ENCODE results near the gene PIP. TPM values are rescaled to one million over a fixed set of nuclear protein-coding genes. Genes with fewer than 3 reads are reported as not detected.
"Not testable (repeated sequence)": the region's sequence is repeated elsewhere in the genome, so short reads cannot be mapped to it uniquely, and the experiment has no call there.

The PIP gene
- total and polyA plus RNA-seq, 4 donors, result 1.5 to 43.4 (median 36.2) TPM

DNA sequence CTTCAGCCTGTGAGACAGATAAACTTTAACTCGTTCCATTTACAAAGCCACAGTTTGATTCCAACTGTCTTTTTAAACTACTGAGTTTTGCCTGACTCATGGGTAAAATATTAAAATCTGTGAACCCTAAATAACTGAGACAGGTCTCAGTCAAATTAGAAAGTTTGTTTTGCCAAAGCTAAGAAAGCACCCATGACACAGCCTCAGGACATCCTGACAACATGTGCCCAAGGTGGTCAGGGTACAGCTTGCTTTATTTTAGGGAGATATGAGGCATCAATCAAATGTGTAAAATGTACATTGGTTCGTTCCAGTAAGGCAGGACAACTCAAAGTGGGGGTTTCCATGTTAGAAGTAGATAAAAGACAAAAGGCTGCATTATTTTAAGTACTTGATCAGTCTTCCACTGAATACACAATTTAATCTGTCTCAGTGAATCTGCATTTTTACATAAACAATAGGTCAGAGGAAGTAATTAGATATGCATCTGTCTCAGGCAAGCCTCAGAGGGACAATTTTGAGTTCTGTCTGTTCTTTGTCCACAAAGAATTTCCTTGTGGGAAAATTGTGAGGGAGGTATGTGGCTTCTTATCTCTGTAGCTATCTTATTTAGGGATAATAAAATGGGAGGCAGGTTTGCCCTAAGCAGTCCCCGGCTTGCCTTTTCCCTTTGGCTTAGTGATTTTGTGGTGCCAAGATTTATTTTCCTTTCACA is 11.0 kb upstream of the PIP start:
- H3K4me3 ChIP-seq, result no peak overlapping the region
- ATAC-seq (ENCODE audit: insufficient read depth, low FRiP score) (no peak), DNase-seq (no peak)
- H3K9me3 ChIP-seq (ENCODE audit: control insufficient read depth in 4 of 4, insufficient read depth in 3 of 4, low read length in 3 of 4), result peaks cover 0 to 10% (median 1%) of the 10 kb centered on the region in 4 donors
- H3K36me3 ChIP-seq (ENCODE audit: control insufficient read depth in 4 of 4, insufficient read depth in 4 of 4, low read length in 4 of 4), result no peaks in the 10 kb centered on the region
- H3K9ac ChIP-seq (ENCODE audit: insufficient read depth in 1 of 2, low read length in 2 of 2), result no peak overlapping the region
- TF ChIP-seq, protein P1, sequence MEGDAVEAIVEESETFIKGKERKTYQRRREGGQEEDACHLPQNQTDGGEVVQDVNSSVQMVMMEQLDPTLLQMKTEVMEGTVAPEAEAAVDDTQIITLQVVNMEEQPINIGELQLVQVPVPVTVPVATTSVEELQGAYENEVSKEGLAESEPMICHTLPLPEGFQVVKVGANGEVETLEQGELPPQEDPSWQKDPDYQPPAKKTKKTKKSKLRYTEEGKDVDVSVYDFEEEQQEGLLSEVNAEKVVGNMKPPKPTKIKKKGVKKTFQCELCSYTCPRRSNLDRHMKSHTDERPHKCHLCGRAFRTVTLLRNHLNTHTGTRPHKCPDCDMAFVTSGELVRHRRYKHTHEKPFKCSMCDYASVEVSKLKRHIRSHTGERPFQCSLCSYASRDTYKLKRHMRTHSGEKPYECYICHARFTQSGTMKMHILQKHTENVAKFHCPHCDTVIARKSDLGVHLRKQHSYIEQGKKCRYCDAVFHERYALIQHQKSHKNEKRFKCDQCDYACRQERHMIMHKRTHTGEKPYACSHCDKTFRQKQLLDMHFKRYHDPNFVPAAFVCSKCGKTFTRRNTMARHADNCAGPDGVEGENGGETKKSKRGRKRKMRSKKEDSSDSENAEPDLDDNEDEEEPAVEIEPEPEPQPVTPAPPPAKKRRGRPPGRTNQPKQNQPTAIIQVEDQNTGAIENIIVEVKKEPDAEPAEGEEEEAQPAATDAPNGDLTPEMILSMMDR (IDR thresholded peaks at IDR 0.05; ENCODE audit: control extremely low read depth, extremely low read depth), result no peak
- H3K27me3 ChIP-seq (ENCODE audit: control insufficient read depth in 3 of 3, insufficient read depth in 3 of 3, low read length in 2 of 3), result no peaks in the 10 kb centered on the region
- WGBS, 2 donors, result 73 to 79% methylated on average over 3 of the region's 3 CpGs
- H3K27ac ChIP-seq (ENCODE audit: low read depth in 1 of 2, low read length in 1 of 2), result no peak overlapping the region
- no peaks in the 10 kb centered on the region for H3K4me1 ChIP-seq (ENCODE audit: control insufficient read depth in 5 of 5, insufficient read depth in 5 of 5, low read length in 5 of 5)

DNA sequence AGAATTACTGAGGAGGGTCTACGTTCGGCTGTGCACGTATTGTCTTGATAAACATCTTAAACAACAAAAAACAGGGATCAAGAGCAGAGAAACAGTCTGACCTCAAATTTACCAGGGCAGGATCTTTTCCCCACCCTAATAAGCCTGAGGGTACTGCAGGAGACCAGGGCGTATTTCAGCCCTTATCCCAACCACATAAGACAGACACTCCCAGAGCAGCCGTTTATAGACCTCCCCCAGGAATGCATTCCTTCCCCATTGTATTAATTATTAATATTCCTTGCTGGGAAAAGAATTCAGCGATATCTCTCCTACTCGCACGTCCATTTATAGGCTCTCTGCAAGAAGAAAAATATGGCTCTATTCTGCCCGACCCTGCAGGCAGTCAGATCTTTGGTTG is 8.6 kb upstream of the PIP start:
- not testable (repeated sequence) for H3K9ac ChIP-seq (ENCODE audit: insufficient read depth in 1 of 2, low read length in 2 of 2); DNase-seq; H3K4me3 ChIP-seq; H3K36me3 ChIP-seq (ENCODE audit: control insufficient read depth in 4 of 4, insufficient read depth in 4 of 4, low read length in 4 of 4); ATAC-seq (ENCODE audit: insufficient read depth, low FRiP score); H3K27ac ChIP-seq (ENCODE audit: low read depth in 1 of 2, low read length in 1 of 2); H3K4me1 ChIP-seq (ENCODE audit: control insufficient read depth in 5 of 5, insufficient read depth in 5 of 5, low read length in 5 of 5); H3K27me3 ChIP-seq (ENCODE audit: control insufficient read depth in 3 of 3, insufficient read depth in 3 of 3, low read length in 2 of 3)
- H3K9me3 ChIP-seq (ENCODE audit: control insufficient read depth in 4 of 4, insufficient read depth in 3 of 4, low read length in 3 of 4), result peaks cover 0 to 10% (median 1%) of the 10 kb centered on the region in 4 donors
- 93 to 95% methylated on average over 9 of the region's 9 CpGs for WGBS, 2 donors

DNA sequence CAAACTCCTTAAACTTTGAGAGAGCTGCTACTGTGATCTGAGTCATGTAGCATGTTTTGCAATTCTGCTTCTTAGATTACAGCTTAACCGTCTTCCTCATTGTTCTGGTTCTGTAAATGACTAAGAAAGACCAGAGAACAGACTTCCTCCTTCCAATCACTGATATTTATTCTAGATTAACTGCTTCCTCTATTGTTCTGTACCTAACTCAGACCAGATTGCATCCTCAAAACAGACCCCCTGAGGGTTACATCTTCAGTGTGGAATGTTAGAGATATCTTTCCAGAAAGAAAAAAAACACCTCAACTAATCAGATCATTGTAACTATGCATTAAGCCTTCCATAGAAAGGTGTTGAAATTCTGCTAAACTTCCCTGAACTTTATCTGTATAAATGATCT is 5.7 kb upstream of the PIP start:
- no peak for ATAC-seq (ENCODE audit: insufficient read depth, low FRiP score)
- Histone ChIP-seq H3K9me3 (ENCODE audit: control insufficient read depth in 4 of 4, insufficient read depth in 3 of 4, low read length in 3 of 4) (peaks cover 0 to 10% (median 1%) of the 10 kb centered on the region in 4 donors), H3K27ac (ENCODE audit: low read depth in 1 of 2, low read length in 1 of 2) (no peak overlapping the region), H3K4me1 (ENCODE audit: control insufficient read depth in 5 of 5, insufficient read depth in 5 of 5, low read length in 5 of 5) (no peaks in the 10 kb centered on the region), H3K27me3 (ENCODE audit: control insufficient read depth in 3 of 3, insufficient read depth in 3 of 3, low read length in 2 of 3) (no peaks in the 10 kb centered on the region), H3K9ac (ENCODE audit: insufficient read depth in 1 of 2, low read length in 2 of 2) (no peak overlapping the region), H3K4me3 (no peak overlapping the region), H3K36me3 (ENCODE audit: control insufficient read depth in 4 of 4, insufficient read depth in 4 of 4, low read length in 4 of 4) (no peaks in the 10 kb centered on the region)
- peak in 1 of 3 donors; percentile 1 for DNase-seq
- 4 to 20% methylated on average over 1 of the region's 1 CpG for WGBS, 2 donors
- TF ChIP-seq, protein P1 (IDR thresholded peaks at IDR 0.05; ENCODE audit: control extremely low read depth, extremely low read depth), result no peak

DNA sequence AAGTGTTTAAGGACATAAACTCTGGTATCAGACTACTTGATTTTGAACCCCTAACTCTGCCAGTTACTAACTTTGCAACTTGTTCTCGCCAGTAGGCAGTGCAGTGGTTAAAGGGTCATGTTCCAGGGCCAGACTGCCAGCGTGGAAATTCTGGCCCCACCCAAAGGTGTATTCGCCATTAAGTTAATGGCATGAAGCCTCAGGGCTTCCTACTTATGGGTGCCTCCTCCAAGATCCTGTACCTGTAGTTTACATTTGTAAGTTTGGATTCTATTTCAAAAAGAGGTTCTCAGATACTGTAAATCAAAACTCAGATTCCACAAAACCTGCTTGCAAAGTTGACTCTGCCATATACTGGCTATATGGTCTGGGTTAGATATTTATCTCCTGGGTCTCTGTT is 2.8 kb upstream of the PIP start:
- peaks cover 0 to 3% (median 1%) of the 10 kb centered on the region in 4 donors for H3K9me3 ChIP-seq (ENCODE audit: control insufficient read depth in 4 of 4, insufficient read depth in 3 of 4, low read length in 3 of 4)
- peaks cover 0 to 3% (median 0%) of the 10 kb centered on the region in 3 donors for H3K27me3 ChIP-seq (ENCODE audit: control insufficient read depth in 3 of 3, insufficient read depth in 3 of 3, low read length in 2 of 3)
- ATAC-seq (ENCODE audit: insufficient read depth, low FRiP score) (no peak), DNase-seq (no peak)
- no peaks in the 10 kb centered on the region for H3K36me3 ChIP-seq (ENCODE audit: control insufficient read depth in 4 of 4, insufficient read depth in 4 of 4, low read length in 4 of 4)
- H3K9ac ChIP-seq (ENCODE audit: insufficient read depth in 1 of 2, low read length in 2 of 2), result no peak overlapping the region
- 73 to 88% methylated on average over 3 of the region's 3 CpGs for WGBS, 2 donors
- H3K27ac ChIP-seq (ENCODE audit: low read depth in 1 of 2, low read length in 1 of 2), result no peak overlapping the region
- TF ChIP-seq, protein P1 (IDR thresholded peaks at IDR 0.05; ENCODE audit: control extremely low read depth, extremely low read depth), result no peak
- no peaks in the 10 kb centered on the region for H3K4me1 ChIP-seq (ENCODE audit: control insufficient read depth in 5 of 5, insufficient read depth in 5 of 5, low read length in 5 of 5)
- no peak overlapping the region for H3K4me3 ChIP-seq

Measured in lung (tissue), 12 donors.